ENCODE data around the gene SLA2.

Gene SLA2

DNA sequence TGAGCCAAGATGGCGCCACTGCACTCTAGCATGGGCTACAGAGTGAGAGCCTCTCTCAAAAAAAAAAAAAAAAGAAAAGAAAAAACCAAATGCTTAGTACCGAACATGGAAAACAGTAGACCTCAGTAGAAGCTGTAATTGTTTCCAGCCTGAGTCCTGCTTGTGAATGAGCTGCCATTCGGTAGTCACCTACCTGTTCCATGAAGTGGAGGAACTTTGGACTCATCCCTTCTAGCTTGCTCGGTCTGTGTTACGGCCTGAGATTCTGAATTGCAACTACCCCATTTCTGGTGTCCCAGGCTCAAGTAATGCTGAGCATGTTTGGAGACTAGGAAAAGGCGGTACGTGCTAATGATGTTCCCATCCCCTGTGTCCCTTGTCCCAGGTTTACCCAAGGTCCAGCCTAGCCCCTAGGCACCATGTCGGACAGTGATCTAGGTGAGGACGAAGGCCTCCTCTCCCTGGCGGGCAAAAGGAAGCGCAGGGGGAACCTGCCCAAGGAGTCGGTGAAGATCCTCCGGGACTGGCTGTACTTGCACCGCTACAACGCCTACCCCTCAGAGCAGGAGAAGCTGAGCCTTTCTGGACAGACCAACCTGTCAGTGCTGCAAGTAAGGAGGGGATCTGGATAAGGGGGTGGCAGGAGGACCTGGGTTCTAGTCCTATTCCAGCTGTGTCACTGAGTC lies 67.5 kb downstream of the SLA2 start:
- Histone ChIP-seq H4K20me1 (ENCODE audit: insufficient read depth, low read length) (no peaks in the 10 kb centered on the region), H3K9ac (ENCODE audit: low read length) (no peak overlapping the region), H3F3A (ENCODE audit: insufficient read depth, low read length) (no peaks in the 10 kb centered on the region), H3K4me3 (ENCODE audit: low read depth, low read length, poor library complexity, severe bottlenecking) (no peak overlapping the region), H2AFZ (ENCODE audit: low read length) (no peak overlapping the region), H3K4me1 (ENCODE audit: insufficient read depth, low read length, severe bottlenecking) (peaks cover 7% of the 10 kb centered on the region), H3K9me3 (ENCODE audit: low read length) (no peaks in the 10 kb centered on the region), H3K9me2 (ENCODE audit: low read depth, low read length) (no peaks in the 10 kb centered on the region), H3K36me3 (ENCODE audit: insufficient read depth, low read length) (peaks cover 59% of the 10 kb centered on the region), H3K27ac (ENCODE audit: low read depth, low read length, poor library complexity, severe bottlenecking) (no peak overlapping the region), H3K4me2 (ENCODE audit: low read length) (no peak overlapping the region), H3K79me2 (ENCODE audit: insufficient read depth, low read length) (peaks cover 27% of the 10 kb centered on the region), H3K27me3 (ENCODE audit: insufficient read depth, low read length) (no peaks in the 10 kb centered on the region)
- TF ChIP-seq EZH2 (IDR thresholded peaks at IDR 0.05; ENCODE audit: borderline replicate concordance, low read length), result no peak
- TF ChIP-seq, protein P1, sequence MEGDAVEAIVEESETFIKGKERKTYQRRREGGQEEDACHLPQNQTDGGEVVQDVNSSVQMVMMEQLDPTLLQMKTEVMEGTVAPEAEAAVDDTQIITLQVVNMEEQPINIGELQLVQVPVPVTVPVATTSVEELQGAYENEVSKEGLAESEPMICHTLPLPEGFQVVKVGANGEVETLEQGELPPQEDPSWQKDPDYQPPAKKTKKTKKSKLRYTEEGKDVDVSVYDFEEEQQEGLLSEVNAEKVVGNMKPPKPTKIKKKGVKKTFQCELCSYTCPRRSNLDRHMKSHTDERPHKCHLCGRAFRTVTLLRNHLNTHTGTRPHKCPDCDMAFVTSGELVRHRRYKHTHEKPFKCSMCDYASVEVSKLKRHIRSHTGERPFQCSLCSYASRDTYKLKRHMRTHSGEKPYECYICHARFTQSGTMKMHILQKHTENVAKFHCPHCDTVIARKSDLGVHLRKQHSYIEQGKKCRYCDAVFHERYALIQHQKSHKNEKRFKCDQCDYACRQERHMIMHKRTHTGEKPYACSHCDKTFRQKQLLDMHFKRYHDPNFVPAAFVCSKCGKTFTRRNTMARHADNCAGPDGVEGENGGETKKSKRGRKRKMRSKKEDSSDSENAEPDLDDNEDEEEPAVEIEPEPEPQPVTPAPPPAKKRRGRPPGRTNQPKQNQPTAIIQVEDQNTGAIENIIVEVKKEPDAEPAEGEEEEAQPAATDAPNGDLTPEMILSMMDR (IDR thresholded peaks at IDR 0.05; ENCODE audit: low read length), result no peak

DNA sequence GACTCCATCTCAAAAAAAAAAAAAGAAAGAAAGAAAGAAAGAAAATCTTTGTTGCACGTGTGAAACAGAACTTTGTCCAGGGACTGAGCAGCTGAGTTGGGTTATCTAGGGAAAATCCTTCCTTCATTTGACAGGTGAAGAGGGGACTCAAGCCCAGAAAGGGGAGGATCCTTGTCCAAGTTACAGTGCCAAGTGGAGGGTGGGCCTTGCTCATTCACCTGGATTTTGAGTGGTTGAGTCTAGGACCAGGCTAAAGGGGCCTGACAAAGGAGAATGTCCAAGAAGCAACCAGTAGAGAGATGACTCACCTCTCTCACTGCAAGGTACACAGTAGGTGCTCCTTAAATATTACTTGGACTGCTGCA lies 69.9 kb downstream of the SLA2 start:
- no peak overlapping the region for H3K4me3 ChIP-seq (ENCODE audit: low read depth, low read length, poor library complexity, severe bottlenecking)
- H4K20me1 ChIP-seq (ENCODE audit: insufficient read depth, low read length), result no peaks in the 10 kb centered on the region
- H3K4me2 ChIP-seq (ENCODE audit: low read length), result no peak overlapping the region
- H2AFZ ChIP-seq (ENCODE audit: low read length), result no peak overlapping the region
- H3K9me3 ChIP-seq (ENCODE audit: low read length), result no peaks in the 10 kb centered on the region
- H3K27me3 ChIP-seq (ENCODE audit: insufficient read depth, low read length), result no peaks in the 10 kb centered on the region
- H3K27ac ChIP-seq (ENCODE audit: low read depth, low read length, poor library complexity, severe bottlenecking), result no peak overlapping the region
- H3K36me3 ChIP-seq (ENCODE audit: insufficient read depth, low read length), result peaks cover 39% of the 10 kb centered on the region
- peaks cover 27% of the 10 kb centered on the region for H3K79me2 ChIP-seq (ENCODE audit: insufficient read depth, low read length)
- no peaks in the 10 kb centered on the region for H3K9me2 ChIP-seq (ENCODE audit: low read depth, low read length)
- no peak overlapping the region for H3K9ac ChIP-seq (ENCODE audit: low read length)
- peaks cover 5% of the 10 kb centered on the region; the same call in 1 of the 2 replicates for H3F3A ChIP-seq (ENCODE audit: insufficient read depth, low read length)
- H3K4me1 ChIP-seq (ENCODE audit: insufficient read depth, low read length, severe bottlenecking), result peaks cover 23% of the 10 kb centered on the region
- TF ChIP-seq, protein P1 (IDR thresholded peaks at IDR 0.05; ENCODE audit: low read length), result no peak
- no peak for TF ChIP-seq EZH2 (IDR thresholded peaks at IDR 0.05; ENCODE audit: borderline replicate concordance, low read length)

DNA sequence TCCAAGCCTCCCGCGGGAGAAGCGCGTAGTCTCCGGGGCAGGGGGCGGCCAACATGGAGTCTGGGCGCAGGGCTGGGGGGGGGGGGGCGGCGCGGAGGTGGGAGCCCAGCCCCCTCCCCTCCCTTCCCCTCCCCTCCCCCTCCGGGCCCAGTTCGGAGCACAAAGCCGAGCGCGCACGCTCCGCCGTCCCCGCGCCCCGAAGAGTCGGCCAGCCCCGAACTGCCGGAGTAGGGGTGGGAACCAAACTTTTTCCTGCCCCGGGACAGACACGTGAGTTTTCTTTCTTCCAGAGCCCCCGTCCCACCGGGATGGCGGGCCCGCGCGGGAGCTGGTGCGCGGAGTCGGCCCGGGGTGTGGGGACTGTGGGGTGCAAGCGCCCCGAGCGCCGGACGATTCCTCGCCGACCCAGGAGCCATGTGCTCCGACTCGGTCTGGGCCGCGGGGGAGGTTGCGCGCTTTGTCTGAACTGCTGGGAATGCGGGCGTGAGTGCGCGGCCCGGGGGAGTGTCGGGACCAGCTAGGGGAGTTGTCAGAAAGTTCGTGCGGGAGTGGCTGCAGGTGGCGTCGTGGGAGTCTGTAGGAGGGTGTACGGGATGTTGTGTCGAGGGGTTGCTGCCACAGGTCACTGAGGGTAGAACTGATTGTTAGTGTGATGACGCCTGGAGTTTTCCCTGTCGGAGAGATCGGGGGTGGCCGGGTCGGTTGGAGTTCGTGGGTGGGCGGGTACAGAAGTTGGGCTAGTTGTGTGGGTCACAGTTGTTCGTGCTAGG lies 71.4 kb downstream of the SLA2 start:
- peak overlapping the region; percentile 34 for H3K27ac ChIP-seq (ENCODE audit: low read depth, low read length, poor library complexity, severe bottlenecking)

More for the DNA sequence above, 71.4 kb downstream of the SLA2 start:
- Histone ChIP-seq H3K27me3 (ENCODE audit: insufficient read depth, low read length) (no peaks in the 10 kb centered on the region), H3K4me3 (ENCODE audit: low read depth, low read length, poor library complexity, severe bottlenecking) (peak overlapping the region; percentile 77), H3K4me2 (ENCODE audit: low read length) (peak overlapping the region; percentile 71), H3K9me2 (ENCODE audit: low read depth, low read length) (no peaks in the 10 kb centered on the region), H3K9ac (ENCODE audit: low read length) (peak overlapping the region; percentile 93), H3K9me3 (ENCODE audit: low read length) (no peaks in the 10 kb centered on the region), H3K79me2 (ENCODE audit: insufficient read depth, low read length) (peaks cover 27% of the 10 kb centered on the region), H4K20me1 (ENCODE audit: insufficient read depth, low read length) (no peaks in the 10 kb centered on the region), H2AFZ (ENCODE audit: low read length) (no peak overlapping the region), H3K36me3 (ENCODE audit: insufficient read depth, low read length) (peaks cover 25% of the 10 kb centered on the region), H3F3A (ENCODE audit: insufficient read depth, low read length) (peaks cover 5% of the 10 kb centered on the region; the same call in 1 of the 2 replicates), H3K4me1 (ENCODE audit: insufficient read depth, low read length, severe bottlenecking) (peaks cover 23% of the 10 kb centered on the region)
- TF ChIP-seq, protein P1 (IDR thresholded peaks at IDR 0.05; ENCODE audit: low read length), result no peak
- TF ChIP-seq EZH2 (IDR thresholded peaks at IDR 0.05; ENCODE audit: borderline replicate concordance, low read length), result no peak

All from OCI-LY1 (cell line).